ENCODE measurements around the gene CDK4. TPM values are rescaled to one million over a fixed set of nuclear protein-coding genes. Genes with fewer than 3 reads are reported as not detected.

The CDK4 gene
- total and polyA plus RNA-seq, 2 of the 13 experiments (the other 11 are each of a cell fraction or from before 2014, with no cell fraction given): 191 to 209 TPM

- CTCF ChIA-PET (ENCODE audit: low intra/inter-chr PET ratio, low total read pairs): interaction anchor here (2.3 kb wide), 1 partner anchor 145 kb away, joined by 10 read pairs; no protein-coding TSS in a partner anchor
- Histone ChIP-seq H3K4me3 (replicated peaks in 1 of 3; ENCODE audit: insufficient read depth in 1 of 3, low read depth in 2 of 3, low read length in 3 of 3) (no peak overlapping the region), H3K27me3 (ENCODE audit: control insufficient read depth in 1 of 2, insufficient read depth in 2 of 2, low read length in 2 of 2) (peaks cover 0 to under 1% of the 10 kb centered on the region in 2 experiments; a peak in 1 of 5 replicates), H3K9me3 (ENCODE audit: low read length) (no peaks in the 10 kb centered on the region), H4K20me1 (ENCODE audit: insufficient read depth, low read length) (no peaks in the 10 kb centered on the region), H3K36me3 (replicated peaks in 1 of 2; ENCODE audit: control insufficient read depth in 1 of 2, insufficient read depth in 2 of 2, low read length in 2 of 2) (no peaks in the 10 kb centered on the region; a peak in 1 of 5 replicates), H2AFZ (ENCODE audit: low read length) (no peak overlapping the region), H3K4me2 (ENCODE audit: low read depth, low read length) (no peak overlapping the region), H3K9ac (ENCODE audit: insufficient read depth, low read depth, low read length) (no peak overlapping the region), H3K79me2 (ENCODE audit: insufficient read depth, low read length) (peaks cover 3% of the 10 kb centered on the region), H3K4me1 (ENCODE audit: insufficient read depth, low read length) (peaks cover 31% of the 10 kb centered on the region), H3K27ac (ENCODE audit: extremely low read length, insufficient read depth, low read length) (no peak overlapping the region)
- FAIRE-seq (no peak), DNase-seq (ENCODE audit: low spot score) (no peak), ATAC-seq (no peak)
- in situ Hi-C loops (cut with HindIII; ENCODE audit: extremely low pct_ligation_motif_present, low pct_unique_long_range_greater_than_20kb): no loop called here
- POLR2A ChIA-PET: interaction anchor here (0.9 to 3.5 kb wide), 2 partner anchors 8 to 12 kb away, joined by 3 to 11 read pairs; partner anchors contain the start of genes CDK4, EEF1AKMT3 and METTL1
- intact Hi-C loops (cut with micrococcal nuclease; ENCODE audit: unreplicated experiment): no loop called here
- WGBS (ENCODE audit: low lambda C conversion rate): 84% methylated on average over 3 of the region's 3 CpGs
- BruUV-seq (replicated peaks): no TSS peak
- no peak for TF ChIP-seq FOXM1 (CRISPR knock-in tag; IDR thresholded peaks at IDR 0.05)
- TF ChIP-seq DNMT1 (CRISPR knock-in tag; IDR thresholded peaks at IDR 0.05): no peak
- no peak for TF ChIP-seq ZNF687 (CRISPR knock-in tag; IDR thresholded peaks at IDR 0.05)
- TF ChIP-seq PCBP1 (IDR thresholded peaks at IDR 0.05; ENCODE audit: borderline replicate concordance, low read depth, low read length): no peak
- peak; percentile 58; the same call in 1 of the 2 replicates for TF ChIP-seq EHMT2 (IDR thresholded peaks at IDR 0.05; ENCODE audit: borderline replicate concordance, low read depth, low read length)
- no peak for TF ChIP-seq ZNF256 (CRISPR knock-in tag; conservative IDR thresholded peaks at IDR 0.05)
- no peak for TF ChIP-seq PHF8 (CRISPR knock-in tag; IDR thresholded peaks at IDR 0.05)
- TF ChIP-seq ZNF317 (CRISPR knock-in tag; IDR thresholded peaks at IDR 0.05): no peak
- TF ChIP-seq ZNF83 (CRISPR knock-in tag; IDR thresholded peaks at IDR 0.05; ENCODE audit: borderline replicate concordance): no peak
- TF ChIP-seq FLYWCH1 (CRISPR knock-in tag; IDR thresholded peaks at IDR 0.05): no peak
- TF ChIP-seq MIER2 (CRISPR knock-in tag; IDR thresholded peaks at IDR 0.05): peak; percentile 93
- no peak for TF ChIP-seq TBL1XR1 (IDR thresholded peaks at IDR 0.05; ENCODE audit: borderline replicate concordance, low read length, partially characterized antibody)
- TF ChIP-seq KDM4B (CRISPR knock-in tag; IDR thresholded peaks at IDR 0.05): no peak
- no peak for TF ChIP-seq PAWR (CRISPR knock-in tag; IDR thresholded peaks at IDR 0.05; ENCODE audit: borderline replicate concordance)
- TF ChIP-seq ZNF362 (CRISPR knock-in tag; IDR thresholded peaks at IDR 0.05; ENCODE audit: borderline replicate concordance): no peak
- no peak for TF ChIP-seq NRL (CRISPR knock-in tag; IDR thresholded peaks at IDR 0.05; ENCODE audit: borderline replicate concordance)
- TF ChIP-seq ZNF747 (CRISPR knock-in tag; IDR thresholded peaks at IDR 0.05; ENCODE audit: borderline replicate concordance): no peak
- TF ChIP-seq ZSCAN21 (CRISPR knock-in tag; IDR thresholded peaks at IDR 0.05; ENCODE audit: borderline replicate concordance): no peak
- TF ChIP-seq ZNF598 (CRISPR knock-in tag; IDR thresholded peaks at IDR 0.05; ENCODE audit: borderline replicate concordance): no peak
- TF ChIP-seq SNRNP70 (IDR thresholded peaks at IDR 0.05; ENCODE audit: low read depth, low read length): no peak
Observed at GRCh38 chr12:57760347-57760982, 8.4 kb upstream of the CDK4 start.
